COLO668 (cell line): ENCODE data around the gene THRAP3.

Experiments
- DNase-seq: peaks from one replicate; lab custom pipeline; 2025; ENCODE audit not compliant: unreplicated experiment; lab: John Stamatoyannopoulos, UW

The THRAP3 gene

DNA sequence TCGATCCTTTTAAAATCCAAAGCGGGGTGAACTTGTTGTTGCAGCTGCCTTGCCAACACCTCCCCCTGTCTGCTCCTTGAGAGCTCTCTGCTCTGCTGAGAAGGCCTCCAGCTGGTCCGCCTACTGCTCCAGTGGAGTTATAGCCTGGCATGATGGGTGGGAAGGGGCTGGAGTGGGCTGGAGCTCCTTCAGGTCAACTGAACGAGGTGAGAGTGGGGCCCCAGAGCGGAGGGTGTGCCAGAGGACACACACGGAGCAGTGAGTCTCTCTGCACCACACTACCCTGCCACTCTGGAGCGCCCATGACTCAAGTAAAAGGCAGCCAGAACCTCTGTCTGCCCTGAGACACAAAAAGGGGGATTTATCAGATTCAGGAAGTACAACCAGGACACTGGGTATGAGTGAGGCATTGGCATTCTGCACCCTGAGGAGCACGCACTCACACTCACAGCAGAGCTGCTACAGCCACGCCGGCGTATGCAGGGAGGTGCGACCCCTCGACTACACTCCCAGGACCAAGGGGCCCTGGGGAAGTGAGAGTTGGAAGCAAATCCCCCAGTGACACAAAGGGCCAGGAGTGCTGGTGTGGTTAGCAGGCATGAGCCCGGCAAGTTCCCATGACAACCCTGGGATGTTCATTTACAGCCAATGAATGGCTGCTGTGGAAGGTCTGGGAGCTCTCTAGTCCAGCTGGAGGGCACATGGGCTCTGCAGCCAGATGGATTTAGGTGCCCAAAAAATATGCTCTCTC, 127.2 kb downstream of the THRAP3 start:
- no peak for DNase-seq

- no peak for DNase-seq
Measured at GRCh38 chr1:36352125-36352909, 128.1 kb downstream of the THRAP3 start.

- DNase-seq = no peak
Measured at GRCh38 chr1:36352910-36353878, 129.0 kb downstream of the THRAP3 start.

DNA sequence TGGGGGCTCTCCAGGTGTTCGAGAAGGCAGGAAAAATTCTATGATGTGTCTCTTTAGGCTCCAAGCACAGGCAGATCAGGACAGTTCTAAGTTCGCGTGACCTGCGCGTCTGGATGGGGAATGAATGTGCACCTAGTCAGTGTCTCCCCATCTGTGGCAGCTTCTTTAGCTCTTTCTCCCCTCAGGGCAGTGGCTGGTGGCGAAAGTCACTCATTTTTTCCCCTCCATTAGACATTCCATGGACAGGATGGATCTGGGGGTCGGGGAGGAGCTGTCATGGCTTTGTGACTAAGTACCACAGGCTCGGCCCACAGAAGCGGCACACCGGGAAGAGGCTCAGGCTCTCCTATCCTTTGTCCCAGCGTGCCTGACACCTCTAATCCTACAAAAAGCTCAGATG, 130.2 kb downstream of the THRAP3 start:
- DNase-seq = no peak
